Measurements from ENCODE around the gene SLC25A19. TPM values are rescaled to one million over a fixed set of nuclear protein-coding genes. Genes with fewer than 3 reads are reported as not detected.

The SLC25A19 gene
- total RNA-seq, 6 experiments from 2014 or later, result 3.8 to 13.4 (median 7.3) TPM

- TF ChIP-seq CTCF (IDR thresholded peaks at IDR 0.05) (no peak), POLR2A (IDR thresholded peaks at IDR 0.05) (no peak)
- no peak overlapping the region for H3K4me3 ChIP-seq
- DNase-seq (no peak), ATAC-seq (no peak)
- no peak overlapping the region for H3K27ac ChIP-seq
- no peaks in the 10 kb centered on the region for H3K27me3 ChIP-seq
- H3K9me3 ChIP-seq, result no peaks in the 10 kb centered on the region
- H3K4me1 ChIP-seq, result no peaks in the 10 kb centered on the region
- no peaks in the 10 kb centered on the region for H3K36me3 ChIP-seq
- intact Hi-C loops (cut with DNase I), result no loop called here
- WGBS (ENCODE audit: insufficient coverage, low coverage, low lambda C conversion rate, missing lambda C conversion rate), result 90% methylated on average over 6 of the region's 8 CpGs
Observed at GRCh38 chr17:75252039-75252816, 37.0 kb downstream of the SLC25A19 start.

GRCh38 chr17:75250009-75250471, 39.2 kb downstream of the SLC25A19 start:
- H3K27ac ChIP-seq, result no peak overlapping the region
- TF ChIP-seq POLR2A (IDR thresholded peaks at IDR 0.05), result no peak
- TF ChIP-seq CTCF (IDR thresholded peaks at IDR 0.05), result no peak

GRCh38 chr17:75249564-75249963, 39.7 kb downstream of the SLC25A19 start:
- Histone ChIP-seq H3K4me3 (no peak overlapping the region), H3K27ac (no peak overlapping the region), H3K36me3 (peaks cover 0 to 18% (median 7%) of the 10 kb centered on the region in 4 donors), H3K27me3 (no peaks in the 10 kb centered on the region), H3K4me1 (no peaks in the 10 kb centered on the region), H3K9me3 (no peaks in the 10 kb centered on the region)
- no peak for ATAC-seq
- TF ChIP-seq POLR2A (IDR thresholded peaks at IDR 0.05) (no peak), CTCF (IDR thresholded peaks at IDR 0.05) (no peak)
- no peak for DNase-seq
- intact Hi-C loops (cut with DNase I), result no loop called here
- 75% methylated on average over 4 of the region's 4 CpGs for WGBS (ENCODE audit: insufficient coverage, low coverage, low lambda C conversion rate, missing lambda C conversion rate)

More at GRCh38 chr17:75250009-75250471, 39.2 kb downstream of the SLC25A19 start:
- no peaks in the 10 kb centered on the region for H3K27me3 ChIP-seq
- 59% methylated on average over 11 of the region's 11 CpGs for WGBS (ENCODE audit: insufficient coverage, low coverage, low lambda C conversion rate, missing lambda C conversion rate)
- no peak for DNase-seq
- H3K36me3 ChIP-seq, result peaks cover 0 to 13% (median 6%) of the 10 kb centered on the region in 4 donors
- no peaks in the 10 kb centered on the region for H3K4me1 ChIP-seq
- peak in 2 of 4 donors; percentile 20 to 33 for ATAC-seq
- H3K9me3 ChIP-seq, result no peaks in the 10 kb centered on the region
- H3K4me3 ChIP-seq, result no peak overlapping the region
- intact Hi-C loops (cut with DNase I), result no loop called here

GRCh38 chr17:75246404-75246803, 42.8 kb downstream of the SLC25A19 start:
- no peak for ATAC-seq
- WGBS (ENCODE audit: insufficient coverage, low coverage, low lambda C conversion rate, missing lambda C conversion rate), result 60% methylated on average over 1 of the region's 12 CpGs

More at GRCh38 chr17:75246404-75246803, 42.8 kb downstream of the SLC25A19 start:
- no peaks in the 10 kb centered on the region for H3K9me3 ChIP-seq
- TF ChIP-seq CTCF (IDR thresholded peaks at IDR 0.05), result no peak
- no peak for TF ChIP-seq POLR2A (IDR thresholded peaks at IDR 0.05)
- H3K4me1 ChIP-seq, result no peaks in the 10 kb centered on the region
- DNase-seq, result no peak
- no peak overlapping the region for H3K27ac ChIP-seq
- intact Hi-C loops (cut with DNase I), result no loop called here
- H3K4me3 ChIP-seq, result no peak overlapping the region
- no peaks in the 10 kb centered on the region for H3K27me3 ChIP-seq
- peaks cover 0 to 44% (median 15%) of the 10 kb centered on the region in 4 donors for H3K36me3 ChIP-seq

Measured in right lobe of liver (tissue), 6 donors.